RWPE1 (cell line): ENCODE results near the gene WDR19.

Source experiments
- CTCF ChIA-PET: fragments of 350-600 bp; sonication (Branson Sonifier 250); formaldehyde crosslinking; extraction: SDS; loops from one replicate; lab custom pipeline; 2021; lab: Yijun Ruan, JAX
- POLR2A ChIA-PET: fragments of 400-600 bp; formaldehyde crosslinking; extraction: SDS; loops from one replicate; lab custom pipeline; 2020; ENCODE audit warnings: antibody characterized with exemption; ENCODE audit not compliant: low non-redundant PET; lab: Yijun Ruan, JAX
- DNase-seq: peaks from one replicate; pipeline ENCODE4 v3.0.0; 2012; ENCODE audit warnings: low spot score
- H3K27ac ChIP-seq: fragments of 450-650 bp; 2 replicates; pipeline ENCODE4 v1.5.1; 2017
- CTCF ChIP-seq: fragments of 450-650 bp; conservative IDR thresholded peaks from 2 replicates; pipeline ENCODE4 v1.5.1; 2017; ENCODE audit warnings: low read depth, mild to moderate bottlenecking

WDR19 gene

GRCh38 chr4:39227906-39228305 is 45.6 kb downstream of the WDR19 start:
- no peak for DNase-seq
- TF ChIP-seq CTCF = no peak
- ChIA-PET CTCF (no interaction called here), POLR2A (no interaction called here)
- no peak overlapping the region for H3K27ac ChIP-seq

- CTCF ChIA-PET = no interaction called here
- no peak overlapping the region for H3K27ac ChIP-seq
- no peak for DNase-seq
- POLR2A ChIA-PET = no interaction called here
- no peak for TF ChIP-seq CTCF
Measured at GRCh38 chr4:39228377-39228776, 46.0 kb downstream of the WDR19 start.

GRCh38 chr4:39230462-39230861 is 48.1 kb downstream of the WDR19 start:
- ChIA-PET POLR2A (no interaction called here), CTCF (no interaction called here)
- TF ChIP-seq CTCF = no peak
- H3K27ac ChIP-seq = no peak overlapping the region
- DNase-seq = no peak

- TF ChIP-seq CTCF = no peak
- H3K27ac ChIP-seq = no peak overlapping the region
- CTCF ChIA-PET = interaction anchor here (0.7 kb wide), 1 partner anchor 776 kb away, joined by 4 read pairs; no protein-coding TSS in a partner anchor
- POLR2A ChIA-PET = no interaction called here
- DNase-seq = no peak
Measured at GRCh38 chr4:39231660-39232059, 49.3 kb downstream of the WDR19 start.

- ChIA-PET POLR2A (no interaction called here), CTCF (interaction anchor here (0.7 kb wide), 1 partner anchor 777 kb away, joined by 4 read pairs; no protein-coding TSS in a partner anchor)
- DNase-seq = no peak
Measured at GRCh38 chr4:39232100-39232499, 49.8 kb downstream of the WDR19 start.

GRCh38 chr4:39233114-39233513 is 50.8 kb downstream of the WDR19 start:
- H3K27ac ChIP-seq = no peak overlapping the region
- DNase-seq = no peak
- no peak for TF ChIP-seq CTCF
- CTCF ChIA-PET = interaction anchor here (0.7 kb wide), 1 partner anchor 8 kb away, joined by 4 read pairs; no protein-coding TSS in a partner anchor
- POLR2A ChIA-PET = no interaction called here

More at GRCh38 chr4:39232100-39232499, 49.8 kb downstream of the WDR19 start:
- H3K27ac ChIP-seq = no peak overlapping the region
- TF ChIP-seq CTCF = no peak
